HG02938 (cell line): ENCODE data around the gene NFILZ.
"Not testable (repeated sequence)": the region's sequence is repeated elsewhere in the genome, so short reads cannot be mapped to it uniquely, and the experiment has no call there.

ENCODE experiments used
- ATAC-seq: cut with Tn5 transposase; IDR thresholded peaks from one replicate; pipeline ENCODE4 v1.9.1; 2021; ENCODE audit warnings: mild to moderate bottlenecking, moderate library complexity; ENCODE audit not compliant: unreplicated experiment

The NFILZ gene

GRCh38 chr19:8611391-8611876 lies 19.0 kb upstream of the NFILZ start:
- ATAC-seq, result no peak

DNA sequence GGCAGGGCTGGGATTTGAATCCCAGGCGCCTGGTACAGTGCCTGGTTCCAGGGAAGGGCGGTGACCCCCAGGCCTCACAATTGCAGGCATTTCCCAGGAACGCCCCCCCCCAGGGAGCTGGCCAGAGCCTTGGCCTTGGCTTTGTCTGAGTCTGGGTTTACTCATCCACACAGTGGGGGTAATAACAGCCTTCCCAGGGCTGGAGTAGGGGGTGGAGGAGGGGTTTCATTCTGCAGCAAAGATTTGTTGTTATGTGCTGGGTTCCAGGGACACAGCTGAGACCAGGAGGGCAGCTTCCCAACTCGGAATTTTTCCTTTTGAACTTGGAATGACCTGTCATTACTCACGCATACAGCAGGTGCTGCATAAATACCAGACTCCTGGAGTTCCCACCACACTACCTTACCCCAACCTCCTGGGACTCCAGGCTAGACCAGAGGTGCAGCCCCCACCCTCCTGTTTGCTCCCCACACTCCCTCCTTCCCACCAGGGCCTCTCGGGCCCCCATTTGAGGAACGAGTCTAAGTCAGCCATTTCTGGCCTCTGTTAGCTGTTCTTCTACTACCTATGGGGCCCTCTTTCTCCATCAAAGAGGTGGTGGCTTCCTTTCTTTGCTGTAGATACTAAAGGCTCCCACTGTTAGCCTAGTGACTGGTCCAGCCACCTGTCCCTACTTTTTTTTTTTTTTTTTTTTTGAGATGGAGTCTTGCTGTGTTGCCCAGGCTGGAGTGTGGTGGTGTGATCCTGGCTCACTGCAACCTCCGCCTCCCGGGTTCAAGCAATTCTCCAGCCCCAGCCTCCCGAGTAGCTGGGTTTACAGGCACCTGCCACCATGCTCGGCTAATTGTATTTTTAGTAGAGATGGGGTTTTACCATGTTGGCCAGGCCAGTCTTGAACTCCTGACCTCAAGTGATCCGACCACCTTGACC lies 18.3 kb upstream of the NFILZ start:
- ATAC-seq, result no peak

DNA sequence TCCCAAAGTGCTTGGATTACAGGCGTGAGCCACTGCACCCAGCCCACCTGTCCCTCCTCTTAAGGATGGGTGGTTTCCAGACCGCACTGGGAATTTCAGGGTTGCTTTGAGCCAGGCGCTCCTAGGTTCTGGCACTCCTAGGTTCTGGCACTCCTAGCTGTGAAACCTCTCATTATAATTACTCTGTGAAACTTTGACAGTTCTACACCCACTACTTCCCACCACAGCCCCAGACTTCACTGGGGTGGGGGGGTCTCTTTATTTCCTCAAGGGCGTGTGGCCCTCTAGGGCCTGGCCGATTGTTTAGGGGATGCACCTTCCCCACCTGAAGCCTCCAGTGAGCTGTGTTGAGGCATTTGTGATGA lies 17.6 kb upstream of the NFILZ start:
- no peak for ATAC-seq

DNA sequence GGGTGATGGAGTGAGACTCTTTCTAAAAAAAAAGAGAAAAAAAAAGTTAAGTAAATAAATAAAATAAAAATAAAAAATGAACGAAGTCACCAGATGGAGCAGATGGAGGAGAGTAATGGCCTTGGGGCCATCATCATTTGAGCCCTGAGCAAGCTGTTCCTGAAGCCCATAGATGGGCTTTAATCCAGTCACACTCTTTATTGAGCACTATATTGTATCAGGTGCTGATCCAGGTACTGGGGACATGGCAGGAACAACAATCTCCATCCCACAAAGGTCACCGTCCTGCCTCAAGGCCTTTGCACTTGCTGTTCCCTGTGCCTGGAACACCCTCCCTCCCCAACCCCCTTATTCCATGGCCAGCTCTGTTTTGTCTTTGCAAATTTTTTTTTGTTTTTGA lies 16.0 kb upstream of the NFILZ start:
- no peak for ATAC-seq

- ATAC-seq, result no peak
Observed at GRCh38 chr19:8615024-8615423, 15.4 kb upstream of the NFILZ start.

- ATAC-seq, result no peak
Observed at GRCh38 chr19:8615813-8616596, 14.4 kb upstream of the NFILZ start.

GRCh38 chr19:8616861-8617260 lies 13.6 kb upstream of the NFILZ start:
- no peak for ATAC-seq

DNA sequence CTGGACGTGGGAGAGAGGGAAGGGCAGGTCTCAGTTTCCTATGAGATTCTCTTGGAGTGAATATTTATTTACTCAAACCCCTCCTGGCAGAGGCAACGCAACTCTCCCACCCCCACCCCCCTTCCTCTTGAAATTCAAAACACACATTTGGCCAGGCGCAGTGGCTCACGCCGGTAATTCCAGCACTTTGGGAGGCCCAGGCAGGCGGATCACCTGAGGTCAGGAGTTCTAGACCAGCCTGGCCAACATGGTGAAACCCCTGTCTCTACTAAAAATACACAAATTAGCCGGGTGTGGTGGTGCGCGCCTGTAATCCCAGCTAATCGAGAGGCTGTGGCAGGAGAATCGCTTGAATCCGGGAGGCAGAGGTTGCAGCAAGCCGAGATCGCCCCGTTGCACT lies 13.1 kb upstream of the NFILZ start:
- not testable (repeated sequence) for ATAC-seq

DNA sequence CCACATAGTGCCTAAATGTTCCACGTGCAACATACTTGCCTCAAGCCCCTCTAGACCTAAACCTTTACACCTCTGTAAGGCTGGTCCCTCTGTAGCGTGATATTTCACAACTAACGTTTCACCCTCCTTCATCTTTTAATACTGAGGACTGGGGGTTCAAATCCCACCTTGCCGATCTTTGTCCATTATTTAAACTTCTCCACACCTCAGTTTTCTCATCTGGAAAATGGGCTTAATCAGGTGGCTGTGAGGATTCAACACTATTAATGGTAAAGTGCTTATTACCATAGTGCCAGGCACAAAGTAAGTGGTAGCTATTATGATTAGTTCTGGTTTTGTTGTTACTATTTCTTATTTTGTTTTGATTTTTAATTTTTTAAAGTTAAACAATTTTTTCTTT lies 12.4 kb upstream of the NFILZ start:
- ATAC-seq, result no peak

DNA sequence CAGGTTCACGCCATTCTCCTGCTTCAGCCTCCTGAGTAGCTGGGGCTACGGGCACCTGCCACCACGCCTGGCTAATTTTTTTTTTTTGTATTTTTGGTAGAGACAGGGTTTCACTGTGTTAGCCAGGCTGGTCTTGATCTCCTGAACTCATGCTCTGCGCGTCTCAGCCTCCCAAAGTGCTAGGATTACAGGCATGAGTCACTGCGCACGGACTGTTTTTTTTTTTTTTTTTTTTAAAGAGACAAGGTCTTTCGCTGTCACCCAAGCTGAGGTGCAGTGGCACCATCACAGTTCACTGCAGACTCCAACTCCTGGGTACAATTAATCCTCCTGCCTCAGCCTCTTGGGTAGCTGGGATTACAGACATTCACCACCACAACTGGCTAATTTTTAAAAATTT lies 11.7 kb upstream of the NFILZ start:
- no peak for ATAC-seq

GRCh38 chr19:8622886-8623285 lies 7.5 kb upstream of the NFILZ start:
- not testable (repeated sequence) for ATAC-seq

- ATAC-seq, result no peak
Observed at GRCh38 chr19:8626842-8627241, 3.6 kb upstream of the NFILZ start.

- ATAC-seq, result no peak
Observed at GRCh38 chr19:8629184-8629583, 1.2 kb upstream of the NFILZ start.

- no peak for ATAC-seq
Observed at GRCh38 chr19:8630796-8631424, 477 bp downstream of the NFILZ start.

GRCh38 chr19:8631425-8631819 lies 989 bp downstream of the NFILZ start:
- no peak for ATAC-seq

DNA sequence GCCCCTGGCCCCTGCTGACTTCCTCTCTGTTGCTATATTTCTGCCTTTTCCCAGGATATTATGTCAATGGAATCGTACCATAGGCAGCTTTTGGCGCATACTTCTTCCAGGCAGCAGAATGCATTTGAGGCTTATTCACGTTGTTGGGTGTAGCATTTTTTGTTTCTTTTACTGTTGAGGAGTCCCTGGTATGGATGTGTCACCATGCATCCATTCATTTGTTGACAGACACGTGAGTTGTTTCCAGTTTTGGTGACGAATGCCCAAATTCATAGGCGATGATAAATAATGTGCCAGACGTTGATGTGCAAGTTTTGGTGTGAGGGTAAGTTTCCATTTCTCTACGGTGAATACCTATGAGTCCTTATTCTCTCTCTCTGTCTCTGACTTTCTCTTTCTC lies 5.0 kb downstream of the NFILZ start:
- ATAC-seq, result no peak

GRCh38 chr19:8637070-8637469 lies 6.6 kb downstream of the NFILZ start:
- ATAC-seq, result not testable (repeated sequence)

GRCh38 chr19:8638078-8638619 lies 7.7 kb downstream of the NFILZ start:
- ATAC-seq, result no peak

- no peak for ATAC-seq
Observed at GRCh38 chr19:8639821-8640401, 9.5 kb downstream of the NFILZ start.

- ATAC-seq, result no peak
Observed at GRCh38 chr19:8640402-8641004, 10.1 kb downstream of the NFILZ start.
